SK-N-MC (cell line): ENCODE data around the gene C6orf47.

ENCODE experiments used
- EZH2 ChIP-seq: fragments of 200-600 bp; sonication (generic); IDR thresholded peaks from one replicate; pipeline ENCODE4 v1.6.1; 2017; ENCODE audit warnings: antibody characterized with exemption
- POLR2AphosphoS5 ChIP-seq: IDR thresholded peaks from 2 replicates; pipeline ENCODE4 v1.6.1; 2012; ENCODE audit warnings: mild to moderate bottlenecking, low read depth, low read length, borderline replicate concordance

DNA sequence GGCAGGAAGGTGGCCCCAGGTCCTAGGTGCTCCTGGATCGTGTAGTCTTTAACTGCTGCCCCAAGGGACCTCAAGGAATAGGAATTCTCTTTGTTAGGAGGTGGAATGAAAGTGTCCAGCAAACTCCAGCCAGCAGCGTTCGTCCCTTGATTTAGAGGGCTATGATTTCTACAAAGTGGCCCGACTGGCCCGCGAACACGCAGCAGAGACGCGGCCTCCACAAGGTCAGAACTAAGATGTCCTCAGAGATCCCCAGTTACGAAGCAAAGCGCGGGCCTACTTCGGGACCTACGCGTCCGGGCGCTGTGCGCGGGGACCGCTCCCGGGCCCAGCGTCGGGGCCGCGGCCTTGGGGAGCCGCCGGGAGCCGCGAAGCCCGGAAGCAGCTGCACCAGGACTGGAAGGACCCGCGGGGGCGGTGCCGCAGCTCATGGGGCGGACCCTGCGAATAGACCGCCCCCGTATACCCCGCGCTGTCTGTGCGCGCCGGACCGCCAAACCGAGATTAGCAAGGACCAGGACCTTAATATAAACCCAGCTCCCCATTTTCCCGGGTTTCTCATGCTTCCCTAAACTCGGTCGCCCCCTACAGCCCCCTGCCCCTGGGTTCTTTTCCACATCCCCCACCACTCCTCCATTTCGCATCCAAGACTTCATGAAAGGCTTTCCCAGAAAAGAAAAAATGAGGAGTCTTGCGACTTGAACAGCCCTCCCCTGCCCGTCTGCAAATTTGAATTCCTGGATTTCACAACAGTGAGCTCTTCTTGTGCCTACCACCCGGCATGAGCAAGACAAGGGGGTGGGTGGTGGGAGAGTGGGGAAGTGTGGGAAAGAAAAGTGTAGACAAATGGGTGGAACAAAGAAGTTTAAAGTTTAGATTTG is at the start of gene C6orf47:
- no peak for TF ChIP-seq EZH2
- peak; percentile 91 for TF ChIP-seq POLR2AphosphoS5
